MM.1S (cell line): Measurements from ENCODE around the gene TCN1.

Experiments
- CTCF ChIP-seq: fragments of 300-600 bp; sonication (generic); IDR thresholded peaks from 2 replicates; pipeline ENCODE4 v1.5.1; 2016; ENCODE audit warnings: antibody characterized with exemption, low read length, mixed read lengths
- EZH2phosphoT487 ChIP-seq: fragments of 300-600 bp; sonication (generic); IDR thresholded peaks from 2 replicates; pipeline ENCODE4 v1.6.1; 2018; ENCODE audit warnings: antibody characterized with exemption, low read length

- TF ChIP-seq CTCF (no peak), EZH2phosphoT487 (no peak)
These were observed 26.7 kb downstream of the TCN1 start for GRCh38 chr11:59839615-59840014.
